Activated T-cell treated with anti-CD3 and anti-CD28 coated beads, Interleukin-2, amount 50 U/mL, for 24 hours (primary cell): ENCODE data around the gene ANKS1A.

Experiments
- DNase-seq: peaks from one replicate; pipeline ENCODE4 v3.0.0-alpha.2; 2020
- H3K27ac Mint-ChIP-seq: 2 replicates; pipeline ENCODE4 v1.8.0; 2020; ENCODE audit warnings: mild to moderate bottlenecking, mixed read lengths
- H3K27me3 Mint-ChIP-seq: 2 replicates; pipeline ENCODE4 v1.8.0; 2020; ENCODE audit warnings: mixed read lengths
- H3K36me3 Mint-ChIP-seq: 2 replicates; pipeline ENCODE4 v1.8.0; 2020; ENCODE audit warnings: low read depth, mixed read lengths
- H3K4me1 Mint-ChIP-seq: 2 replicates; pipeline ENCODE4 v1.8.0; 2020; ENCODE audit warnings: low read depth, mixed read lengths
- H3K4me3 Mint-ChIP-seq: 2 replicates; pipeline ENCODE4 v1.8.0; 2020; ENCODE audit warnings: mild to moderate bottlenecking, moderate library complexity, mixed read lengths
- H3K9me3 Mint-ChIP-seq: 2 replicates; pipeline ENCODE4 v1.8.0; 2020; ENCODE audit warnings: mixed read lengths

Gene ANKS1A

DNA sequence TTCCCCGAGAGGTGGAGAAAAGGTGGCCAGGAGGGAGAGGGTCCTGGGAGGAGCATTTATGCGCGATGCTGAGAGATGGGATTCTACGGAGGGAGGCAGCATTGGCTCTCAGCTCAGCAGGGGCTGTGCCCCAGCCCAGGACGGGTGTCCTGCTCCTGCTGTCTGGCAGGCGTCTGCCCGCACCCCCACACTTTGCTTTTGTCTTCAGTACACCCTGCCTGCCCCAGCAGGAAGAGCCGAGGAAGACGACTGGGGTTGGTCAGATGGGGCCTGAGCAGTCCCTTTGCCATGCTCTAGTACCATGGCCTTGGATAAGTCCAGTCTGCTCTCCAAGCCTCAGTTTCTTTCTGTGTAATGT lies 183.6 kb downstream of the ANKS1A start:
- no peak overlapping the region for H3K4me3 Mint-ChIP-seq
- no peaks in the 10 kb centered on the region for H3K27me3 Mint-ChIP-seq
- no peaks in the 10 kb centered on the region for H3K4me1 Mint-ChIP-seq
- no peak overlapping the region for H3K27ac Mint-ChIP-seq
- peaks cover 22% of the 10 kb centered on the region for H3K36me3 Mint-ChIP-seq
- H3K9me3 Mint-ChIP-seq: no peaks in the 10 kb centered on the region
- no peak for DNase-seq

DNA sequence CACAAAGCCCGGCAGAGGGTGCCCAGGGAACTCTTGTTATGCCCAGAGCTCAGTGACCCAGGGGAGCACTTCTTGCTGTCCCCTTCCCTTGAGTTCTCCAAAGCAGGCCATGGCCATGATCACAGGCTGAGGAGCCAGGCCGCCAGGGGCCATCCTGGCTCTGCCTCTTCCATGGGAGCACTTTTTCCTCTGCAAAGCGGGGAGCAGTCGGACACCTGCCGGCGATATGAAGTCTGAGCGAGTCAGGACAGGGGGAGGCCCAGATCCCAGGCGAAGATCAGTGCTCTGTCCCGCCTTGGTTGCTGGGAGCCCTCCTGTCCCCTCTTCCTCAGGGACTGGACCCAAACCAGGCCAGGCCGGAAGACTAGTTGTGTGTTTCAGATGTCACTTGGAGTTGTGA lies 184.2 kb downstream of the ANKS1A start:
- Mint-ChIP-seq H3K27me3 (no peaks in the 10 kb centered on the region), H3K9me3 (no peaks in the 10 kb centered on the region), H3K27ac (no peak overlapping the region), H3K4me3 (no peak overlapping the region), H3K36me3 (peaks cover 22% of the 10 kb centered on the region), H3K4me1 (no peaks in the 10 kb centered on the region)
- DNase-seq: no peak

- Mint-ChIP-seq H3K9me3 (no peaks in the 10 kb centered on the region), H3K36me3 (peaks cover 22% of the 10 kb centered on the region), H3K4me3 (no peak overlapping the region), H3K27me3 (no peaks in the 10 kb centered on the region), H3K4me1 (no peaks in the 10 kb centered on the region), H3K27ac (no peak overlapping the region)
- DNase-seq: no peak
These were observed 184.9 kb downstream of the ANKS1A start for GRCh38 chr6:35073766-35074471.

DNA sequence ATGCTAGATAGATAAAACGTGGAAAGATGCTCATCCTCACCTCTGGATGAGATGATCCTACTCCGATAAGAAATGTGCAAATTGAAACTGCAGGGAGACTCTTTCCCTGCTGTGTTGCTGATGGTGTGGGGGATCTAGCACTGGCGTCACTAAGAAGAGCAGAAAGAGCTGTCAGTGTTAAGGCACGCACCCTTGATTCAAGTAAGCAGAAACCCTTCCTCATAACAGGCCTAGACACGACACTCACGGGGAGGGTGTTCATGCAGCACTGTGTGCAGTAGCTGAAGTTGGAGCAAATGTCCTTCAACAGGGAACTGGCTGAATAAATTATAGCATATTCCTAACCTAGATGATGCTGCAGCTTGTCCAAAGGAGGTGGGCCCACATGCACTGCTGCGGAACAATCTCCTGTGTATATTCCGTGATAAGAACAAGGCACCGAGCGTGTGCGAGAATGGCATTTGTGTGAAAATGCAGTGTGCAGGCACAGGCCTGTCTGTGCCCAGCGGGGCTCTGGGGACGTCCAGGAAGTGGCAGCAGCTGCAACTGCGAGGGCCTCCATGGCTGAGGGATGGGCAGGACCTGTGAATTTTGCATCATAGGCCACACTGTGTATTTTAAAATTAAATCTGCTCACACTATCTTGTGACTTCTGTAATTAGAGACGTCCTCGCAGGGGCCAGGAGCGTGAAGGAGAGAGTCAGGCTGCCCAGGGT lies 188.1 kb downstream of the ANKS1A start:
- Mint-ChIP-seq H3K27me3 (no peaks in the 10 kb centered on the region), H3K36me3 (peaks cover 44% of the 10 kb centered on the region), H3K9me3 (no peaks in the 10 kb centered on the region), H3K4me3 (no peak overlapping the region), H3K4me1 (no peaks in the 10 kb centered on the region), H3K27ac (no peak overlapping the region)
- no peak for DNase-seq

DNA sequence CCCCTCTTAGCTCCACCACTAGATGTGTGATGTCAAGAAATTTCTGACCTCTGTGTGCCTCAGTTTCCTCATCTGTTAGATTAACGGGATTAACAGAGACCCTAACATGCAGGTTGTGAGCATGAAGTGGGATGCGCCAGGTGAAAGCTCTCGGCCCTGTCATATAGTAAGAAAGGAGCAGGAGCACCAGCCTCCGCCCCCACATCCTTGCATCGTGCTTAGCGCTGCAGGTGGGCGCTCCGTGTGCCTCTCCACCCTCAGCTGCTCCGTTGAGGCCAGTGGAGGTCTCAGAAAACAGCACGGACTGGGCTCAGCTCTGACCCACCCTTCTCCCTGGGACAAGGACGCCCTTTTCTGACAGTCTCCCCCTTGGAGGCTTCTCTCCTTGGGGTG lies 188.7 kb downstream of the ANKS1A start:
- Mint-ChIP-seq H3K27me3 (no peaks in the 10 kb centered on the region), H3K36me3 (peaks cover 47% of the 10 kb centered on the region), H3K4me3 (no peak overlapping the region), H3K9me3 (no peaks in the 10 kb centered on the region), H3K27ac (no peak overlapping the region), H3K4me1 (no peaks in the 10 kb centered on the region)
- no peak for DNase-seq

GRCh38 chr6:35078226-35078850 lies 189.3 kb downstream of the ANKS1A start:
- Mint-ChIP-seq H3K9me3 (no peaks in the 10 kb centered on the region), H3K36me3 (peaks cover 49% of the 10 kb centered on the region), H3K4me3 (no peak overlapping the region), H3K27ac (no peak overlapping the region), H3K27me3 (no peaks in the 10 kb centered on the region), H3K4me1 (no peaks in the 10 kb centered on the region)
- DNase-seq: no peak

GRCh38 chr6:35078896-35079295 lies 189.8 kb downstream of the ANKS1A start:
- H3K27ac Mint-ChIP-seq: no peak overlapping the region
- H3K4me1 Mint-ChIP-seq: no peaks in the 10 kb centered on the region
- peaks cover 53% of the 10 kb centered on the region for H3K36me3 Mint-ChIP-seq
- no peak overlapping the region for H3K4me3 Mint-ChIP-seq
- no peaks in the 10 kb centered on the region for H3K9me3 Mint-ChIP-seq
- H3K27me3 Mint-ChIP-seq: no peaks in the 10 kb centered on the region
- no peak for DNase-seq

DNA sequence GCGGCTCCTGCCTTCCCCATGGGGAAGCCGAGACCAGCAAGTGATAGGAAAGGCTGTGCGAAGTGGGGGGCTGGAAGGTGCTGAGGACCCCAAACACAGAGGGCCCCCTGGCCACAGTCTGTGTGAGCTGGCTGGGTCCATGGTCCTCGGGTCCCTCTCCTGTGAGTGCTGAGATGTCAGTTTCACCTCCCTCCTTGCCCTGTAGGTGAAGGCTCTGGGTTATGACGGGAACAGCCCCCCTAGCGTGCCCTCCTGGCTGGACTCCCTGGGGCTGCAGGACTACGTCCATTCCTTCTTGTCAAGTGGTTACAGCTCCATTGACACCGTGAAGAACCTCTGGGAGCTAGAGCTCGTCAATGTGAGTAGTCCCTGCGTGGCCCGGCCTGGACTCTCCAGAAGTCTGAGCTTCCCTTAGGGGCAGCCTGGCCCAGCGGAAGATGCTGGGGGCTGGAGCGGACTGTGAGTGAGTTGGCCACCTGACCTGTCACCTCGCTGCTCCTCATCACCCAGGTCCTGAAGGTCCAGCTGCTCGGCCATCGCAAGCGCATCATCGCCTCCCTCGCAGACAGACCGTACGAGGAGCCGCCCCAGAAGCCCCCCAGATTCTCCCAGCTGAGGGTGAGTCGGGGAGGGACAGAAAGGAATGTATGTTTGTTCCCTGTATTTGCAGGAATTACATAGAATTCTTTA lies 190.4 kb downstream of the ANKS1A start:
- no peak overlapping the region for H3K27ac Mint-ChIP-seq
- no peaks in the 10 kb centered on the region for H3K4me1 Mint-ChIP-seq
- no peaks in the 10 kb centered on the region for H3K27me3 Mint-ChIP-seq
- H3K36me3 Mint-ChIP-seq: peaks cover 53% of the 10 kb centered on the region
- no peak overlapping the region for H3K4me3 Mint-ChIP-seq
- DNase-seq: no peak
- H3K9me3 Mint-ChIP-seq: no peaks in the 10 kb centered on the region

GRCh38 chr6:35080016-35080680 lies 191.1 kb downstream of the ANKS1A start:
- H3K9me3 Mint-ChIP-seq: no peaks in the 10 kb centered on the region
- peaks cover 55% of the 10 kb centered on the region for H3K36me3 Mint-ChIP-seq
- no peak for DNase-seq
- H3K27me3 Mint-ChIP-seq: no peaks in the 10 kb centered on the region
- H3K4me3 Mint-ChIP-seq: no peak overlapping the region
- H3K27ac Mint-ChIP-seq: no peak overlapping the region
- no peaks in the 10 kb centered on the region for H3K4me1 Mint-ChIP-seq

- Mint-ChIP-seq H3K27me3 (no peaks in the 10 kb centered on the region), H3K4me1 (no peaks in the 10 kb centered on the region), H3K4me3 (no peak overlapping the region), H3K9me3 (no peaks in the 10 kb centered on the region), H3K36me3 (peaks cover 59% of the 10 kb centered on the region), H3K27ac (no peak overlapping the region)
- no peak for DNase-seq
These were observed 191.9 kb downstream of the ANKS1A start for GRCh38 chr6:35080821-35081425.

DNA sequence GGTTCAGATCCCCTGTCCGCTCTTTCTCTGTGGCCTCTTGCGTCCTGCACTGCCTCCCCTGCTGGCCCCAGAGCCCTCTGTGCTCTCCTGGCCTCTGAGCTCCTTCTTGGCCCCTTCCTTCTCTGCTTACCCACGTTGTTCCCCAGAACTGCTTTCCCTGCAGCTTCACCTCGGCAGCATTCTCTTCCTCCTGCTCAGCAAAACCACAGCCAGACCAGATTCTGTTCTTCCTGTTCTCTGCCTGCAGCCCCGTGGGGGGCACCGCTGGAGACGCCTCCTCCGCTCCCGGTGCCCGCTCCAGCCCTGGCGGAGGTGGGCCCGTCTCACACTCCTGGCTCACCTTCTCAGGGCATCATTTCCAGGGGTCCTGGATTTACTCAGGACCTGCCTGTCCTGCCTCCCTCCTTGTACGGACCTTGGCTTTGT lies 192.4 kb downstream of the ANKS1A start:
- Mint-ChIP-seq H3K4me1 (no peaks in the 10 kb centered on the region), H3K36me3 (peaks cover 64% of the 10 kb centered on the region), H3K4me3 (no peak overlapping the region), H3K27me3 (no peaks in the 10 kb centered on the region), H3K9me3 (no peaks in the 10 kb centered on the region), H3K27ac (peak overlapping the region; percentile 35)
- no peak for DNase-seq

GRCh38 chr6:35082046-35082732 lies 193.1 kb downstream of the ANKS1A start:
- no peaks in the 10 kb centered on the region for H3K27me3 Mint-ChIP-seq
- no peaks in the 10 kb centered on the region for H3K9me3 Mint-ChIP-seq
- H3K4me3 Mint-ChIP-seq: no peak overlapping the region
- no peak for DNase-seq
- H3K27ac Mint-ChIP-seq: no peak overlapping the region
- no peaks in the 10 kb centered on the region for H3K4me1 Mint-ChIP-seq
- peaks cover 66% of the 10 kb centered on the region for H3K36me3 Mint-ChIP-seq

DNA sequence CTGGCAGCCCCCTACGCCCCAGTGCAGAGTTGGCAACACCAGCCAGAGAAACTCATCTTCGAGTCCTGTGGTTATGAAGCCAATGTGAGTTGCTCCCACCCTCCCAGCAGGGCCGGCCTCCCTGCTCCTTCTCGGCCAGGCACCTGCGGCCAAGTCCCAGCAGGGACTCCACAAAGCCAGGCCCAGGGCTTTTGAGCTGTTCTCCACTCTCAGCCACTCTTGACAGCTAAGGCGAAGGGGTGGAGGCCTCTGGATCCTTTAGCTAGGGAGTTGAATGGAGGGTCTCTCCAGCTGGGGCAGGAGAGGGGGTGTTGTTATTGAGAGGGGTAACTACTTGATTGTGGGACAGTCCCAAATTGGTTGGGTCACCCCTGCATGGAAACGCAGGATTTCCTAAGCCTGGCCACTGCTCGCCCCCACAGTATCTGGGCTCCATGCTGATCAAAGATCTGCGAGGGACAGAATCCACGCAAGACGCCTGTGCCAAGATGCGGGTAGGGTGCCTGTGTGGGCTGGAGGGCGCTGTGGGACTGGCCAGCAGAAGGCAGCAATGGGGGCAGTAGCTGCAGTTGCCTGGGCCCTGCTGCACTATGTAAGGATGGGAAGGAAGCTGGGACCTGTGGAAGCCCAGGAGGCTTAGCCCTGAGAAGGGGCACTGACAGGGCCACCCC lies 193.8 kb downstream of the ANKS1A start:
- Mint-ChIP-seq H3K4me3 (no peak overlapping the region), H3K36me3 (peaks cover 72% of the 10 kb centered on the region), H3K27me3 (no peaks in the 10 kb centered on the region), H3K27ac (no peak overlapping the region), H3K4me1 (no peaks in the 10 kb centered on the region), H3K9me3 (no peaks in the 10 kb centered on the region)
- DNase-seq: no peak
